H1 (cell line): ENCODE measurements around the gene TBX6. TPM values are rescaled to one million over a fixed set of nuclear protein-coding genes. Genes with fewer than 3 reads are reported as not detected.

Experiments
- CBX5 ChIP-seq: fragments of 300-800, 300-1000 bp; sonication (generic); IDR thresholded peaks from 2 replicates; pipeline ENCODE4 v1.7.1; 2016; ENCODE audit warnings: antibody characterized with exemption, low read length, low read depth
- CHD2 ChIP-seq: IDR thresholded peaks from 2 replicates; pipeline ENCODE4 v1.6.1; 2012; ENCODE audit warnings: low read length, improper control_type of control experiment
- CTBP2 ChIP-seq: IDR thresholded peaks from 2 replicates; pipeline ENCODE4 v1.7.0; 2011; ENCODE audit warnings: borderline replicate concordance, mild to moderate bottlenecking, moderate library complexity, mixed read lengths, low read length; ENCODE audit not compliant: insufficient read depth, insufficient read length
- FOSL1 ChIP-seq: IDR thresholded peaks from 2 replicates; pipeline ENCODE4 v1.6.1; 2011; ENCODE audit warnings: mild to moderate bottlenecking, low read depth, low read length, moderate library complexity; ENCODE audit not compliant: insufficient read depth
- KDM4A ChIP-seq: IDR thresholded peaks from one replicate; pipeline ENCODE4 v1.7.1; 2012; ENCODE audit warnings: low read depth, mild to moderate bottlenecking, moderate library complexity, low read length, inconsistent platforms; ENCODE audit not compliant: severe bottlenecking
- KDM5A ChIP-seq: fragments of 200-600 bp; IDR thresholded peaks from 2 replicates; pipeline ENCODE4 v1.7.1; 2012; ENCODE audit warnings: mild to moderate bottlenecking, low read length, inconsistent platforms, mixed read lengths
- MAFK ChIP-seq: IDR thresholded peaks from 2 replicates; pipeline ENCODE4 v1.6.1; 2012; ENCODE audit warnings: low read depth, mild to moderate bottlenecking, improper control_type of control experiment, low read length
- PHF8 ChIP-seq: fragments of 200-600 bp; sonication (generic); conservative IDR thresholded peaks from 2 replicates; pipeline ENCODE4 v1.7.1; 2012; ENCODE audit warnings: low read depth, mild to moderate bottlenecking, inconsistent platforms, low read length, moderate library complexity
- POLR2A ChIP-seq, 2 experiments: IDR thresholded peaks; 1 replicate in 1 of 2; 2 replicates in 1 of 2; pipeline ENCODE4 v1.6.1; 2011; ENCODE audit warnings: low read depth in 2 of 2, low read length in 2 of 2, mild to moderate bottlenecking in 2 of 2; ENCODE audit errors: control extremely low read depth in 1 of 2
- RAD21 ChIP-seq, 2 experiments: IDR thresholded peaks in 1 of 2; conservative IDR thresholded peaks in 1 of 2; 2 replicates each; pipeline ENCODE4 v1.6.1; 2011; ENCODE audit warnings: low read depth in 2 of 2, low read length in 2 of 2, improper control_type of control experiment in 1 of 2, inconsistent platforms in 1 of 2, mild to moderate bottlenecking in 1 of 2, moderate library complexity in 1 of 2
- RBBP5 ChIP-seq: IDR thresholded peaks from 2 replicates; pipeline ENCODE4 v1.7.1; 2012; ENCODE audit warnings: low read depth, mild to moderate bottlenecking, inconsistent platforms, low read length, moderate library complexity, borderline replicate concordance
- SIRT6 ChIP-seq: IDR thresholded peaks from one replicate; pipeline ENCODE4 v1.7.1; 2012; ENCODE audit warnings: low read length, inconsistent platforms
- TEAD4 ChIP-seq: IDR thresholded peaks from 2 replicates; pipeline ENCODE4 v1.6.1; 2012; ENCODE audit warnings: low read depth, low read length, inconsistent platforms, mixed read lengths
- polyA plus RNA-seq, 7 experiments: library from polyadenylated mRNA; depleted of rRNA in 3 of 7; stranded (reverse) in 5 of 7; unstranded in 2 of 7; fragments of >200 nt in 5 of 7; fragments of 200-250 nt in 2 of 7; gene quantifications; 1 replicate in 5 of 7; 2 replicates in 1 of 7; 4 replicates in 1 of 7; pipeline versions ENCODE4 v1.2.1 to v1.2.3, GENCODE V29; 2011 to 2013; ENCODE audit warnings: missing spikeins in 2 of 7, mixed read lengths in 2 of 7
- total RNA-seq: library from RNA; stranded (reverse); fragmentation: NEBNext Ultra II Directional; extraction: Animal tissue kit (Norgen Biotek cat#: 25700); gene quantifications from 2 replicates; pipeline ENCODE4 v1.2.1, GENCODE V29; 2021

Gene TBX6
- total and polyA plus RNA-seq, 2 of the 8 experiments (the other 6 are each of a cell fraction or from before 2014, with no cell fraction given), result 2.2 to 2.8 TPM

DNA sequence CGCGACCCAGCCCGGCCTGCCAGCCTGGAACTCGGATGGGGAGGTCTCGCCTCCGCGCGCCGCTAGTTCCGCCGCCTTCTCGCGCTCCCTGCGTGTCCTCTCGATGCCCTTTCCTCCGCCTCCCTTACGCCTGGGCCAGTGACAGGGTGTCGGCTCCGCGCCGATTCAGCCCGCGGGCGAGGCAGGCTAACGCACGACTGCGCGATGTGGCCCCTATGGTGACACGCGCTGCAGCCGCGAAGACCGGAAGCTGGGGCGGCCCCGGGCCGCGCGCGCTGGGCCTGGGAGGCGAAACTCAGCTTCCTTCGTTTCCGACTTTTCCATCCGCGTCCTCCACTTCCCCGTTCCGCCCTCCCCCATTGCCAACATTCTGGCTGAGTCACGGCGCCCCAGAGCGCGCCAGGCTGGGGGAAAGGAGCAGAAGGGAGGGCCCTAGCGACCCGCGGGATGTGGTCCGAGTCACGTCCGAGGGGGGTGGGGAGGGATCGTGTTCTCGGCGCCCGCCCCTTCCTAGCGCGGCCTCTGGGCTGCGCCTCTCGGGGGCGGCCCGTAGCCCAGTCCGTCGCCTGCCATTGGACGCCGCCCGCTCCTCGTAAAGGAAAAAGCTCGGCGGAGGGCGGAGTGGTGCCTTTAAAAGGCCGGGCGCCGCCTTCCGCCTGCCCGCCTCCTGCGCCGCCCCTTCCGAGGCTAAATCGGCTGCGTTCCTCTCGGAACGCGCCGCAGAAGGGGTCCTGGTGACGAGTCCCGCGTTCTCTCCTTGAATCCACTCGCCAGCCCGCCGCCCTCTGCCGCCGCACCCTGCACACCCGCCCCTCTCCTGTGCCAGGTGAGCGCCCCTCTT, 26.4 kb downstream of the TBX6 start, which contains the start of gene ALDOA (continued):
- TF ChIP-seq RBBP5 (peak; percentile 34; the same call in 1 of the 2 replicates), CTBP2 (no peak), KDM5A (no peak), CHD2 (peak; percentile 14; the same call in 1 of the 2 replicates), TEAD4 (no peak), POLR2A (IDR thresholded peaks at IDR 0.05; ENCODE audit: control extremely low read depth in 1 of 2, low read depth in 2 of 2, low read length in 2 of 2) (peak; percentile 93 to 95), KDM4A (peak; percentile 91), FOSL1 (no peak), SIRT6 (no peak), MAFK (peak; percentile 77; the same call in 1 of the 2 replicates), RAD21 (IDR thresholded peaks at IDR 0.05 in 1 of 2, conservative IDR thresholded peaks at IDR 0.05 in 1 of 2; ENCODE audit: low read depth in 2 of 2, low read length in 2 of 2) (no peak), PHF8 (peak; percentile 60), CBX5 (no peak)
